Glomerular endothelial cell (primary cell): ENCODE measurements around the gene AHCY. TPM values are rescaled to one million over a fixed set of nuclear protein-coding genes. Genes with fewer than 3 reads are reported as not detected.
"Not testable (repeated sequence)": the region's sequence is repeated elsewhere in the genome, so short reads cannot be mapped to it uniquely, and the experiment has no call there.

Source experiments
- DNase-seq: peaks from one replicate; pipeline ENCODE4 v3.0.0-alpha.2; 2011; ENCODE audit warnings: low read depth, low spot score; ENCODE audit errors: extremely low read depth
- total RNA-seq: library from RNA; depleted of rRNA; stranded (reverse); fragments of >200 nt; gene quantifications from 2 replicates; pipeline ENCODE4 v1.2.3, GENCODE V29; 2015

Gene AHCY
- total RNA-seq, 1 donor from 2014 or later = 101 TPM

DNA sequence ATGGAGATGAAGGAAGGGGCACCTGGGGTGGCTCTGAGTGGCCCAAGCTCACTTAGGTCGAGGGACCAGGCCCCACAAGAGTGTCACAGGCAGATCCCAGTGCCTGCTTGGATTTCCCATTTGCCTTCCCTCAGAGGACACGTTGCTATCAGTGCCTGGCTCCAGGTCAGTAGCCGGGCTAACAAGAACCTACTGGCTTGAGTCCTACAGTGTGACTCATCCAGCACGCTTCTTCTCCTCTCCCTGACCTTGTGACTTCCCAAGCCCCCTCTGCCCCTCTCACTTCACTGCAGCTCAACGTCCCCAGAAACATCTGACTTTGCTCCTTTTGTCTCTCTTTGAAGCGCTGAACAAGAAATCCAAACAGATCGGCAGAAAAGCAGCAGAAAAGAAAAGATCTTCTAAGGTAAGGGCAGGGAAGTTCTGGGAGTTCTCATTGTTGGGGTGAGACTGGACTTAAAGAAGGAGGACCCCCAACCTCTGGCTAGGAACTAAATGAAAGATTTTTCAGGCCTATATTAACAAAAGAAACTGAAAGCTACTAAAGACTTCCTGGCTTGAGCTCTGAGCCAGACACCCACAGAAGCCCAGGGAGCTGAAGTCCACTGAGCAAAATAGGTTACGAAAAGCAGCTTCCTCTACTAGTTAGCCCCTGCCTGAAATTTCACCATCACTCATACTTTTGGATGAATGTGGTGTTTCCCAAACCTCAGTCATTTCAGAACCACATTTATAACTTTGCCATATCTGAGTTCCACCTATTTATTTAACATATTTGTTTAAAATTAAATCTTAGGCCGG, 40.5 kb downstream of the AHCY start:
- no peak for DNase-seq

- no peak for DNase-seq
Observed at GRCh38 chr20:34260208-34260942, 42.8 kb downstream of the AHCY start.

DNA sequence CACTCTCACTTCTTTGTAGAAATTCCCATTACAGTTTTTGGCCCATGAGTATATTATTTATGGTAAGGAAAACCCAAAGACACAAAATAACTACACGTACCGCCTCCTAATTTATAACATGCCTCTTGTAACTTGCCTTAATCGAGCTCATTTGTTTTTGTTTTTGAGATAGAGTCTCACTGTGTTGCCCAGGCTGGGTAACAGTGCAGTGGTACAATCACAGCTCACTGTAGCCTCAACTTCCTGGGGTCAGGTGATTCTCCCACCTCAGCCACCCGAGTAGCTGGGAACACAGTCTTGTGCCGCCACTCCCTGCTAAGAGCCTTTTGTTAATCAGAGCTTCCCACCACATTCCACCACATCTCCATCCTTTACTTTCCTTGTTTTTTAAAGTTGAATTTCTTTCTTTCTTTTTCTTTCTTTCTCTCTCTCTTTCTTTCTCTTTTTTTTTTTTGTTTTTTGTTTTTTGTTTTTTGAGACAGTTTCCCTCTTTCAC, 46.5 kb downstream of the AHCY start:
- DNase-seq = no peak

GRCh38 chr20:34254979-34255378, 48.2 kb downstream of the AHCY start:
- DNase-seq = no peak

- DNase-seq = not testable (repeated sequence)
Observed at GRCh38 chr20:34252431-34253086, 50.6 kb downstream of the AHCY start.

DNA sequence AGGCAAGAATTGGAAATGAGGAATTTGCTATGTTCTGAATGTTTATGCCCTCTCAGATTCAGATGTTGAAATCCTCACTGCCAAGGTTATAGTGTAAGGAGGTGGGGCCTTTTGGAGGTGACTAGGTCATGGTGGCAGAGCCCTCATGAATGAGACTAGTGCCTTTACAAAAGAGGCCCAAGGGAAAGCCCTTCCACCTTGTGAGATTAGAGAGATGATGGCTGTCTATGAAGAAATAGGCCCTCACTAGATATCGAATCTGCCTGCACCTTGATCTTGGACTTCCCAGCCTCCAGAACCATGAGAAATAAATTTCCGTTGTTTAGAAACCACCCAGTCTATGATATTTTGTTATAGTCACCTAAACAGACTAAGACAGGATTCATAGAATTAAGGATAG, 51.5 kb downstream of the AHCY start:
- no peak for DNase-seq

GRCh38 chr20:34250005-34250404, 53.1 kb downstream of the AHCY start:
- no peak for DNase-seq

GRCh38 chr20:34249291-34249690, 53.9 kb downstream of the AHCY start:
- DNase-seq = no peak

DNA sequence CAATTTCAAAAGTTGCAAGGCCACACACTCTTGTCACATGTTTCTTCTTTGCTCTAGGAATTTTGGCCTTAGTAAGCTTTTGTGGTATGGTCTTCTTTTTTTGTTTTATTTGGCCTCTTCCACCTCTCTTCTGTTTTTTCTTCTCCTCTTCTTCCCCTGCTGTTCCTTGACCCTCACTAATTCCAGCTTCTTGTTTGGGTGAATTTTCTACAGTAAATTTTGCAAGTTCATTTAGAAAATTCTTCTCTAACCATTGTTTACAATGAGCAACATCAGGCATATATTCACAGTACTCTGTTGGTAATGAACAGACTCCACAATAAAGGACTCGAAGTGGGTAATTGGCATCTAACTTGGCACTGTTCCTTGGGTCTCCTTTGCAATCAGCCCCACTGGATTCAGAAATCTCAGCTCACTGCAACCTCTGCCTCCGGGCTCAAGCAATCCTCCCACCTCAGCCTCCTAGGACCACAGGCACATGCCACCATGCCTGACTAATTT, 57.0 kb downstream of the AHCY start:
- no peak for DNase-seq

DNA sequence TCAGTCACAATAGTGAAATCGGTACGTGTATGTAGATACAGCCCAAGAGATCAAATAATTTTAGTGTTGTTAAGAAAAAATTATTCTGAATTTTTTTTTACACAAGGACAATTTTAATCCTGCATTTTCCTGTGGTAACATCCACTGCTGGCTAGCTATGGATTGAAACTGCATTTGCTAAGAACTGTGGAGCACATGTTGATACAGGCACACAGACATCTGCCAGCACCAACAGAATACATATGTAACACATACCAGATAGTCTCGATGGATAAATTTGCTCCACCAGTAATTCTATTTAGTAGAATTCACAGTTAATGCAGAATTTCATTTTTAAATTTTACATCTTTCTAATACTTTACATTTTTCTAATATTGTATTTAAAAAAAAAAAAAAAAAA, 59.8 kb downstream of the AHCY start:
- no peak for DNase-seq

- DNase-seq = no peak
Observed at GRCh38 chr20:34242879-34243278, 60.3 kb downstream of the AHCY start.

GRCh38 chr20:34242015-34242414, 61.1 kb downstream of the AHCY start:
- DNase-seq = not testable (repeated sequence)

GRCh38 chr20:34240693-34241615, 62.2 kb downstream of the AHCY start, which contains the start of gene ASIP:
ASIP (plus strand) TSS chr20:34241423; CDS start chr20:34260375, 18,952 bp downstream.
- no peak for DNase-seq

GRCh38 chr20:34240121-34240520, 63.0 kb downstream of the AHCY start:
- no peak for DNase-seq

- DNase-seq = no peak
Observed at GRCh38 chr20:34237942-34238341, 65.2 kb downstream of the AHCY start.

- no peak for DNase-seq
Observed at GRCh38 chr20:34235875-34236274, 67.3 kb downstream of the AHCY start.

- no peak for DNase-seq
Observed at GRCh38 chr20:34233687-34234086, 69.5 kb downstream of the AHCY start.

DNA sequence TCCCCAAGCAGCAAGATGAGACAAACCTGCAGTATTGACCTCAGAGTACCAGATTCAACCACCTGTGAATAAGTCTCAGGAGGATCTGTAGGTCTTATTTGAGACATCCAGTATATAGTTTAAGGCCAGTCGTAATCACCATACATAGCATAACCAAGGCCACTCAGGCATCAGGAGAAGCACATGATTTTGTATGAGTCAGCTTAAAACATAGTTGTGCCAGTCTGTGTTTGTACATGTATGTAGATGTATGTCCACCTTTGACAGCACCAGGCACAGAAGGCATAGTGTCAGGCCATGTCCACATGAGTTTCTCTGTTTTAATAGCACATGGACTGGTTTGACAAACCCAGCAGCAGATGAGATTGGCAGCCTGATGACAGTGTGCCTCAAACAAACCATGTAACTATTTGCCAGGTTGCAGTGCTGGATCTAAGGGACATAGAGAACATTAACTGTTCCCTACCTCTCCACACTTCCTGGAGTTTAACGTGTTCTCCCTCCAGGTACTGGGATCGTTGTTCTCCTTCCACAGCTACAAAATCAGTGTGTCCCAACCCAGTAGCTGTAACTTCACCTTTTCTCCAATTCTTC, 70.6 kb downstream of the AHCY start:
- DNase-seq = no peak

DNA sequence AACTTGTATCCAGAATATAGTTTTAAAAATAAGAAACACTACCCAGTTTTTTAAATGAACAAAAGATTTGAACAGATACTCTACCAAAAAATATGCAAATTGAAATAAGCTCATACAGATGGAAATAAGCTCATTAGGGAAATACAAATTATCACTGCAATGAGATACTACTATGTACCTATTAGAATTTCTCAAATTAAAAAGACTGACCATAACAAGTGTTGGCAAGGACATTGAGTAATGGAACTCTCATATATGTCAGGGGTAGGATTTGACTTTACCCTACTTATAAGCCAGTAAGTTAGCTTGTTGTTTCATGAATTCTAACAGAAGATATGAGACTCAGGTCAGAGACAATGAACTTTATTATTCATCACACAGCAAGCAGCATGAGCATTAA, 71.5 kb downstream of the AHCY start:
- DNase-seq = no peak
